ENCODE results near the gene CCDC61.

- TF ChIP-seq, protein P1, sequence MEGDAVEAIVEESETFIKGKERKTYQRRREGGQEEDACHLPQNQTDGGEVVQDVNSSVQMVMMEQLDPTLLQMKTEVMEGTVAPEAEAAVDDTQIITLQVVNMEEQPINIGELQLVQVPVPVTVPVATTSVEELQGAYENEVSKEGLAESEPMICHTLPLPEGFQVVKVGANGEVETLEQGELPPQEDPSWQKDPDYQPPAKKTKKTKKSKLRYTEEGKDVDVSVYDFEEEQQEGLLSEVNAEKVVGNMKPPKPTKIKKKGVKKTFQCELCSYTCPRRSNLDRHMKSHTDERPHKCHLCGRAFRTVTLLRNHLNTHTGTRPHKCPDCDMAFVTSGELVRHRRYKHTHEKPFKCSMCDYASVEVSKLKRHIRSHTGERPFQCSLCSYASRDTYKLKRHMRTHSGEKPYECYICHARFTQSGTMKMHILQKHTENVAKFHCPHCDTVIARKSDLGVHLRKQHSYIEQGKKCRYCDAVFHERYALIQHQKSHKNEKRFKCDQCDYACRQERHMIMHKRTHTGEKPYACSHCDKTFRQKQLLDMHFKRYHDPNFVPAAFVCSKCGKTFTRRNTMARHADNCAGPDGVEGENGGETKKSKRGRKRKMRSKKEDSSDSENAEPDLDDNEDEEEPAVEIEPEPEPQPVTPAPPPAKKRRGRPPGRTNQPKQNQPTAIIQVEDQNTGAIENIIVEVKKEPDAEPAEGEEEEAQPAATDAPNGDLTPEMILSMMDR (IDR thresholded peaks at IDR 0.05; ENCODE audit: low read depth, low read length), result no peak
- no peak for TF ChIP-seq EZH2phosphoT487 (IDR thresholded peaks at IDR 0.05; ENCODE audit: low read depth)
Measured at GRCh38 chr19:45975306-45976070, 19.8 kb upstream of the CCDC61 start.

Measured in OCI-LY3 (cell line).